ENCODE results near the gene MAMSTR. TPM values are rescaled to one million over a fixed set of nuclear protein-coding genes. Genes with fewer than 3 reads are reported as not detected.
A peak's percentile ranks its signal among the peaks of the same experiment; 100 is the strongest.

MAMSTR gene
- total and polyA plus RNA-seq, 8 donors = 0.51 to 2.6 (median 1.1) TPM

GRCh38 chr19:48750351-48750750, 30.8 kb upstream of the MAMSTR start:
- no peak for TF ChIP-seq CTCF (IDR thresholded peaks at IDR 0.05)
- Histone ChIP-seq H3K4me3 (peak overlapping the region in 3 of 4 donors; percentile 44 to 65 (median 61)), H3K9me3 (no peaks in the 10 kb centered on the region), H3K4me1 (peaks cover 0 to 9% (median 7%) of the 10 kb centered on the region in 3 donors), H3K27ac (peak overlapping the region in 2 of 4 donors; percentile 84 to 88), H3K36me3 (peaks cover 0 to 5% (median 0%) of the 10 kb centered on the region in 3 donors), H3K27me3 (no peaks in the 10 kb centered on the region)
- WGBS, 2 donors = 47 to 50% methylated on average over 31 of the region's 31 CpGs
- intact Hi-C loops (cut with DNase I) = no loop called here
- FAIRE-seq (no peak), DNase-seq (peak in 3 of 6 donors; percentile 61 to 78 (median 74)), ATAC-seq (peak in 2 of 4 donors; percentile 4 to 5)

DNA sequence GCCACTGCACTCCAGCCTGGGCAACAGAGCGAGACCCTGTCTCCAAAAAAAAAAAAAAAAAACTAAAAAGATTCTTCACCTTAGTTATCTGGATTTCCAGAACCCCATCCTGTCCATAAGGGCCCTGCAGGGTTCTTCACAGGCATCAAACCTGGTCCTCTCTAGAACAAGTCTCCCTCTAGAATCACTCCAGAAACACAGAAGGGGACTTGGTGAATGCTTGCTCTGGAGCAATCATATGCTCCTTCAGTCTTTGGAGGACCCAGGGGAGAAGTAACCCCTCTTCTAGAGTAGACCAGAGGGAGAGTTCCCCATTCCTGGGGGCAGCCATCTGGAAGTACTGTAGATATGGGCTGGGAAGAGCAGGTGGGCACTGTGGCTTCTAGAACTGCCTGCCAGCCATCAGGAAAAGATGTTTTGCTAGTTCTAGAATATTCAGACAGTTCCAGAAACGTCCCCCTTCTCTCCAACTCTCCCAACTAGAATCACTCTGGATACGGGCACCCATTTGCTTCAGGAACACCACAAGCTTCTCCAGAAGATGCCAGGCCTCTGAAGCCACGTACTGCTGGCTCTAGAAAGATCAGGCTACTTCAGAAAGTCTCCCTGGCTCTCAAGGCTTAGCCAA, 30.2 kb upstream of the MAMSTR start:
- FAIRE-seq (no peak), ATAC-seq (no peak), DNase-seq (no peak)
- Histone ChIP-seq H3K27me3 (no peaks in the 10 kb centered on the region), H3K4me1 (peaks cover 0 to 9% (median 7%) of the 10 kb centered on the region in 3 donors), H3K9me3 (no peaks in the 10 kb centered on the region), H3K27ac (peak overlapping the region in 2 of 4 donors; percentile 84 to 88), H3K4me3 (peak overlapping the region in 2 of 4 donors; percentile 61 to 65), H3K36me3 (peaks cover 0 to 5% (median 0%) of the 10 kb centered on the region in 3 donors)
- WGBS, 2 donors = 34 to 55% methylated on average over 4 of the region's 4 CpGs
- intact Hi-C loops (cut with DNase I) = no loop called here
- TF ChIP-seq CTCF (IDR thresholded peaks at IDR 0.05) = no peak

DNA sequence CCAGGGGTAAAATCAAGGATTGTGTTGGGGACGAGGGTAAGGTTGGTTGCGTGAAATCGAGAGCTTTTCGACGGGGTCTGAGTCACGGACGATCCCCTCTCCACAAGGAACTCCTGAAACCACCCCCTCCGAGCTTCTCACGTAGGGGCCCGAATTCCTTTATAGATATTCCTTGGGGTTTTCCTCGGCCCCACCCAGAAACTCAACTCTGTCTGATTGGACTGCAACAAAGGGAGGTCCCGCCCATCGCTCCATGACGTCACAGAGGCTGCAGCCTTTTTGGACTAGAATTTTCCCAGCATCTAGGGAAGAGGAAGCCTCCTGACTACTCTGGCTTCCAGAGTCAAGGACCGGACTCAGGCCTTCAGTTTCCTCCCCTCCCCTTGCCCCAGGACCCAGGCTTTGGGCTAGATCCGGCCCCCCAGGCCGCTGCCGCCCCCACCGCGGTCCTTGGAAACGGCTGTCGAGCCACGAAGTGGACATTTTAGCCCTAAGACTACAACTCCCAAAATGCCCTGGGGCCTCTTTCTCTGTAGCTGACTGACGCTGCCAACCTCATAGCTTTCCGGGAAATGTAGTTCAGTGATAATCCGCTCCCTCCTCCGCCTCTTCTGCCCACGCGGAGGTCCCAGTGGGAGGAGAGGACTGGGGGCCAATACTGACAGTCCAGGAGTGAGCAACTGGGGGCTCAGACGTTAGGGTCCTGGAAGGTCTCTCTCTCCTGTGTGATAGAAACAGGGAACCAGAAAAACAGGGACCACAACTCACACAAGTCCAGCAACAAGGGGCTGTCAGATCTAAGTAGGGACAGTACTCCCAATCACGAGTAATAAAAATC, 27.4 kb upstream of the MAMSTR start, which contains the start of gene IZUMO1:
Gene IZUMO1 (minus strand): TSS at position 172 of the 838 bp plus-strand sequence. CDS start 1,050 bp downstream, outside the sequence.
- Histone ChIP-seq H3K36me3 (peaks cover 0 to 5% (median 0%) of the 10 kb centered on the region in 3 donors), H3K27ac (peak within 1 kb of the TSS; percentile 51 to 91 (median 69)), H3K27me3 (no peaks in the 10 kb centered on the region), H3K9me3 (no peaks in the 10 kb centered on the region), H3K4me1 (peaks cover 0 to 7% (median 5%) of the 10 kb centered on the region in 3 donors), H3K4me3 (peak within 1 kb of the TSS in 2 of 4 donors; percentile 5 to 26)
- DNase-seq (peak; percentile 77 to 86 (median 84)), ATAC-seq (peak; percentile 53 to 72 (median 66)), FAIRE-seq (no peak)
- TF ChIP-seq CTCF (IDR thresholded peaks at IDR 0.05) = no peak
- intact Hi-C loops (cut with DNase I) = no loop called here
- WGBS, 2 donors = 30 to 32% methylated on average over 31 of the region's 31 CpGs

DNA sequence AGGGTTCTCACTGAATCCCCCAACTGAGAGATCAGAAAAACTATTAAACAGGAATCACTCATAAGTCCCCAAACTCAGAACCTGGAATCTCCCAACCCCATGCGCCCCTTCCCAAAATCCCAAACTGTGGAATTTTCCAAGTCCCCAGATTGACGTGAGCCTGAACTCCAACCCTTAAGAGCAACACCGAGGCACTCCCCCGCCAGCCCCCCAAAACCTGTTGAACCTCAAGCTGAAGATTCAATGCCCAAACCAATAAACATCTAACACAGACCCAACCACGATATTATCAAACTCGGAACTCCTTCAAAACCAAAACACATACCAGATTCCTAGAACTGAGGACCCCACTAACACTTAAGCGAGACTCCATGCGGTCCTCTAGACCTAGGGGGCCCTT, 26.6 kb upstream of the MAMSTR start:
- no peak for ATAC-seq
- no peak for DNase-seq
- H3K4me3 ChIP-seq = no peak overlapping the region
- 81 to 84% methylated on average over 8 of the region's 8 CpGs for WGBS, 2 donors
- no peak for FAIRE-seq
- H3K27me3 ChIP-seq = no peaks in the 10 kb centered on the region
- no peak for TF ChIP-seq CTCF (IDR thresholded peaks at IDR 0.05)
- no peaks in the 10 kb centered on the region for H3K9me3 ChIP-seq
- H3K36me3 ChIP-seq = peaks cover 0 to 5% (median 0%) of the 10 kb centered on the region in 3 donors
- H3K27ac ChIP-seq = peak overlapping the region; percentile 51 to 91 (median 69)
- intact Hi-C loops (cut with DNase I) = no loop called here
- peaks cover 0 to 7% (median 5%) of the 10 kb centered on the region in 3 donors for H3K4me1 ChIP-seq

Data from pancreas (tissue), 10 donors.